OCI-LY1 (cell line): ENCODE data around the gene UNC5A.

Experiments used
- H2AFZ ChIP-seq: fragments of 200-600 bp; sonication (generic), shearing (Covaris generic); 2 replicates; pipeline ENCODE4 v1.6.0; 2014; ENCODE audit warnings: antibody characterized with exemption, mild to moderate bottlenecking, low read length
- H3F3A ChIP-seq: fragments of 200-600 bp; sonication (generic), shearing (Covaris generic); 2 replicates; pipeline ENCODE4 v1.6.0; 2014; ENCODE audit warnings: mild to moderate bottlenecking, antibody characterized with exemption, low read length, moderate library complexity; ENCODE audit not compliant: insufficient read depth
- H3K27ac ChIP-seq: fragments of 200-600 bp; sonication (generic); 2 replicates; pipeline ENCODE4 v1.5.1; 2014; ENCODE audit warnings: low read length, mixed run types, mild to moderate bottlenecking, low read depth; ENCODE audit not compliant: poor library complexity, severe bottlenecking
- H3K27me3 ChIP-seq: fragments of 200-600 bp; sonication (generic); 2 replicates; pipeline ENCODE4 v1.6.0; 2014; ENCODE audit warnings: antibody characterized with exemption, mild to moderate bottlenecking, low read length, moderate library complexity; ENCODE audit not compliant: insufficient read depth
- H3K36me3 ChIP-seq: fragments of 200-600 bp; sonication (generic); 2 replicates; pipeline ENCODE4 v1.6.1; 2014; ENCODE audit warnings: mild to moderate bottlenecking, antibody characterized with exemption, low read length, moderate library complexity, mixed read lengths; ENCODE audit not compliant: insufficient read depth
- H3K4me1 ChIP-seq: fragments of 200-600 bp; sonication (generic); 2 replicates; pipeline ENCODE4 v1.5.1; 2014; ENCODE audit warnings: mild to moderate bottlenecking, low read length, moderate library complexity; ENCODE audit not compliant: insufficient read depth, severe bottlenecking
- H3K4me2 ChIP-seq: fragments of 200-600 bp; sonication (generic), shearing (Covaris generic); 2 replicates; pipeline ENCODE4 v1.6.1; 2014; ENCODE audit warnings: low read length
- H3K4me3 ChIP-seq: fragments of 200-600 bp; sonication (generic); 2 replicates; pipeline ENCODE4 v1.5.1; 2014; ENCODE audit warnings: low read length, low read depth, mild to moderate bottlenecking, mixed read lengths; ENCODE audit not compliant: poor library complexity, severe bottlenecking
- H3K79me2 ChIP-seq: fragments of 200-600 bp; shearing (Covaris generic); 2 replicates; pipeline ENCODE4 v1.6.1; 2016; ENCODE audit warnings: mixed run types, low read length, mixed read lengths; ENCODE audit not compliant: insufficient read depth
- H3K9ac ChIP-seq: fragments of 200-600 bp; sonication (generic), shearing (Covaris generic); 2 replicates; pipeline ENCODE4 v1.6.1; 2014; ENCODE audit warnings: mild to moderate bottlenecking, low read length, mixed read lengths
- H3K9me2 ChIP-seq: fragments of 200-600 bp; sonication (generic), shearing (Covaris generic); 2 replicates; pipeline ENCODE4 v1.6.1; 2014; ENCODE audit warnings: low read depth, mild to moderate bottlenecking, low read length, mixed read lengths
- H3K9me3 ChIP-seq: fragments of 200-600 bp; shearing (Covaris generic); 2 replicates; pipeline ENCODE4 v1.6.1; 2014; ENCODE audit warnings: low read length, mixed read lengths
- H4K20me1 ChIP-seq: fragments of 200-600 bp; sonication (generic), shearing (Covaris generic); 2 replicates; pipeline ENCODE4 v1.6.0; 2016; ENCODE audit warnings: mild to moderate bottlenecking, low read length; ENCODE audit not compliant: insufficient read depth
- EZH2 ChIP-seq: fragments of 200-600 bp; sonication (generic), shearing (Covaris generic); IDR thresholded peaks from 2 replicates; pipeline ENCODE4 v1.8.0; 2017; ENCODE audit warnings: borderline replicate concordance, mixed run types, mild to moderate bottlenecking, antibody characterized with exemption, low read length, moderate library complexity, mixed read lengths
- TF ChIP-seq, protein P1 (sequence below): fragments of 200-600 bp; sonication (generic), shearing (Covaris generic); IDR thresholded peaks from 2 replicates; pipeline ENCODE4 v1.5.1; 2017; ENCODE audit warnings: mild to moderate bottlenecking, antibody characterized with exemption, low read length, moderate library complexity, mixed read lengths

UNC5A gene

DNA sequence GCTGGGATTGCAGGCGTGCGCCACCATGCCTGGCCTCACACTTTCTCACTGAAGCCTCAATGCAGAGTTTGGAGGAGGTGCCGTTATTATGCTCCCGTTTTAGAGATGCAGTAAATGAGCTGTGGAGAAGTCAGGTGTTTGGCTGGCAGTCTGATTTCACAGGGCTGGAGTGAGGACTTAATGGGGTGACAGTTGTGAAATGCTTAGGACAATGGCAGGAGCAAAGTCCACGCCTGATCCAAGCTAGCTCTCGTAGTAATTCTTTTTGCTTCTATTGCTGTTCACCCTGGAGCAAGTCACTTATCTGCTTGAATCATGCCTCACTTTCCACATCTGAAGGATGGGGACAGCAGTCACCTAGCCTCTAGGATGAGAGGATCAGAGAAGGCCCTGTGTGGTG, 21.8 kb downstream of the UNC5A start:
- TF ChIP-seq, protein P1, sequence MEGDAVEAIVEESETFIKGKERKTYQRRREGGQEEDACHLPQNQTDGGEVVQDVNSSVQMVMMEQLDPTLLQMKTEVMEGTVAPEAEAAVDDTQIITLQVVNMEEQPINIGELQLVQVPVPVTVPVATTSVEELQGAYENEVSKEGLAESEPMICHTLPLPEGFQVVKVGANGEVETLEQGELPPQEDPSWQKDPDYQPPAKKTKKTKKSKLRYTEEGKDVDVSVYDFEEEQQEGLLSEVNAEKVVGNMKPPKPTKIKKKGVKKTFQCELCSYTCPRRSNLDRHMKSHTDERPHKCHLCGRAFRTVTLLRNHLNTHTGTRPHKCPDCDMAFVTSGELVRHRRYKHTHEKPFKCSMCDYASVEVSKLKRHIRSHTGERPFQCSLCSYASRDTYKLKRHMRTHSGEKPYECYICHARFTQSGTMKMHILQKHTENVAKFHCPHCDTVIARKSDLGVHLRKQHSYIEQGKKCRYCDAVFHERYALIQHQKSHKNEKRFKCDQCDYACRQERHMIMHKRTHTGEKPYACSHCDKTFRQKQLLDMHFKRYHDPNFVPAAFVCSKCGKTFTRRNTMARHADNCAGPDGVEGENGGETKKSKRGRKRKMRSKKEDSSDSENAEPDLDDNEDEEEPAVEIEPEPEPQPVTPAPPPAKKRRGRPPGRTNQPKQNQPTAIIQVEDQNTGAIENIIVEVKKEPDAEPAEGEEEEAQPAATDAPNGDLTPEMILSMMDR, result no peak
- TF ChIP-seq EZH2, result no peak
- Histone ChIP-seq H4K20me1 (no peaks in the 10 kb centered on the region), H3K79me2 (no peaks in the 10 kb centered on the region)

DNA sequence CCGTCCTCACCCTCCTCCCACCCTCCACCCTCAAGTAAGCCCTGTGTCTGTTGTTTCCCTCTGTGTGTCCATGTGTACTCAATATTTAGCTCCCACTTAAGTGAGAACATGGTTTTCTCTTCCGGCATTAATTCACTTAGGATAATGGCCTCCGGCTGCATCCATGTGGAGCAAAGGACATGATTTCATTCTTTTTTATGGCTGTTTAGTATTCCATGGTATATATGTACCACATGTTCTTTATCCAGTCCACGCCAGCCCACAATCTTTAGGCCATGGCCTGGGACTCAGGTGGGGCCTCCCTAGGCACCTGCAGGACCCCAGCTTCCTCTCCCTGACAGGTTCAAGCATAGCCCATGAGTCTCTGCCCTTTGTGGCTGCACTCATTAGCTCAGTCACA, 22.9 kb downstream of the UNC5A start:
- TF ChIP-seq EZH2, result no peak
- TF ChIP-seq, protein P1, result no peak
- Histone ChIP-seq H3K36me3 (no peaks in the 10 kb centered on the region), H3K27ac (no peak overlapping the region), H4K20me1 (no peaks in the 10 kb centered on the region), H3K27me3 (no peaks in the 10 kb centered on the region; the same call in 1 of the 2 replicates), H3K79me2 (no peaks in the 10 kb centered on the region), H3K4me1 (no peaks in the 10 kb centered on the region), H3K4me3 (no peak overlapping the region), H3K4me2 (no peak overlapping the region), H3F3A (no peaks in the 10 kb centered on the region), H3K9me2 (no peaks in the 10 kb centered on the region), H3K9ac (no peak overlapping the region), H3K9me3 (no peaks in the 10 kb centered on the region), H2AFZ (no peak overlapping the region)

More for the DNA sequence above, 21.8 kb downstream of the UNC5A start:
- no peaks in the 10 kb centered on the region for H3F3A ChIP-seq
- H3K4me1 ChIP-seq, result no peaks in the 10 kb centered on the region
- H3K27me3 ChIP-seq, result no peaks in the 10 kb centered on the region
- H3K9ac ChIP-seq, result no peak overlapping the region
- H3K9me3 ChIP-seq, result no peaks in the 10 kb centered on the region
- no peak overlapping the region for H3K4me3 ChIP-seq
- no peaks in the 10 kb centered on the region for H3K36me3 ChIP-seq
- H3K9me2 ChIP-seq, result no peaks in the 10 kb centered on the region
- no peak overlapping the region for H3K4me2 ChIP-seq
- H3K27ac ChIP-seq, result no peak overlapping the region
- H2AFZ ChIP-seq, result no peak overlapping the region

DNA sequence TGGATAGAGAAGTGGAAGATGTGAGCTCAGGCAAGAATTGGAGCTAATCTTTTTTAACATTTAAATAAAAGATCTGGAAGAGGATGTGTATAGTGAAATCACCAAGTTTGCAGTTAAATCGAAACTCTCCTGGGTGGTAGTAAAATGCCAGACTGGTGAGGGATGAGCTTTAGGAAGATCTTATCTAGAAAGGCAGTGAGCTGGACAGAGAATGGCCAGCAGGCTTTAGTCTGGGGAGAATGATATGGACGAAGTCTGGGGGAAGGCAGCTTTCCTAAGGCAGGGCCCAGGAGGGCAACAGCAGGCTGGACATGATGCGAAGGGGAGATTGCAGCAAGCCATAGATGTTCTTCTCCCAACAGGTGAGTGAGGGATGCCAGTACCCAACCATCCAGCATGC, 25.6 kb downstream of the UNC5A start:
- TF ChIP-seq, protein P1, result no peak
- TF ChIP-seq EZH2, result no peak
- Histone ChIP-seq H3K79me2 (no peaks in the 10 kb centered on the region), H4K20me1 (no peaks in the 10 kb centered on the region), H3K27me3 (peaks cover 3% of the 10 kb centered on the region; the same call in 1 of the 2 replicates), H3F3A (no peaks in the 10 kb centered on the region), H3K36me3 (no peaks in the 10 kb centered on the region), H3K4me1 (no peaks in the 10 kb centered on the region), H3K9me3 (no peaks in the 10 kb centered on the region), H3K27ac (no peak overlapping the region), H3K9me2 (no peaks in the 10 kb centered on the region), H3K4me3 (no peak overlapping the region), H3K4me2 (no peak overlapping the region), H2AFZ (no peak overlapping the region), H3K9ac (no peak overlapping the region)
